Nephron (organoid): ENCODE results near the gene PYROXD2.
"Not testable (repeated sequence)": the region's sequence is repeated elsewhere in the genome, so short reads cannot be mapped to it uniquely, and the experiment has no call there.

Source experiments
- H3K27ac Mint-ChIP-seq, 3 experiments: 2 replicates each; pipeline ENCODE4 v1.8.0; 2020; ENCODE audit warnings: mixed read lengths in 3 of 3, mild to moderate bottlenecking in 2 of 3, moderate library complexity in 1 of 3
- H3K27me3 Mint-ChIP-seq: 2 replicates; pipeline ENCODE4 v1.8.0; 2021; ENCODE audit warnings: low read depth, mild to moderate bottlenecking, moderate library complexity, mixed read lengths
- H3K36me3 Mint-ChIP-seq: 2 replicates; pipeline ENCODE4 v1.8.0; 2020; ENCODE audit warnings: low read depth, mixed read lengths
- H3K4me1 Mint-ChIP-seq: 2 replicates; pipeline ENCODE4 v1.8.0; 2020; ENCODE audit warnings: mixed read lengths
- H3K4me3 Mint-ChIP-seq, 3 experiments: 2 replicates each; pipeline ENCODE4 v1.8.0; 2020; ENCODE audit warnings: mild to moderate bottlenecking in 3 of 3, mixed read lengths in 3 of 3, moderate library complexity in 2 of 3
- H3K9me3 Mint-ChIP-seq: 2 replicates; pipeline ENCODE4 v1.8.0; 2020; ENCODE audit warnings: mixed read lengths
- CTCF ChIP-seq, 3 experiments: fragments of 200-600 bp; sonication (generic); IDR thresholded peaks; one replicate each; pipeline ENCODE4 v1.5.0; 2021; ENCODE audit warnings: antibody characterized with exemption in 3 of 3; ENCODE audit not compliant: unreplicated experiment in 3 of 3

The PYROXD2 gene

GRCh38 chr10:98351831-98352402, 63.1 kb downstream of the PYROXD2 start:
- Mint-ChIP-seq H3K9me3 (peaks cover 8% of the 10 kb centered on the region), H3K27ac (no peak overlapping the region), H3K27me3 (peaks cover 65% of the 10 kb centered on the region), H3K4me1 (peaks cover 22% of the 10 kb centered on the region), H3K36me3 (no peaks in the 10 kb centered on the region), H3K4me3 (no peak overlapping the region)
- TF ChIP-seq CTCF (IDR thresholded peaks at IDR 0.05; ENCODE audit: unreplicated experiment in 3 of 3): no peak

GRCh38 chr10:98349508-98349922, 65.5 kb downstream of the PYROXD2 start:
- peaks cover 3% of the 10 kb centered on the region for H3K36me3 Mint-ChIP-seq
- H3K4me3 Mint-ChIP-seq: peak overlapping the region in 2 of 3 experiments; percentile 13 to 22
- peaks cover 53% of the 10 kb centered on the region for H3K27me3 Mint-ChIP-seq
- H3K9me3 Mint-ChIP-seq: peaks cover 11% of the 10 kb centered on the region
- peak overlapping the region; percentile 21 to 81 (median 55) for H3K27ac Mint-ChIP-seq
- TF ChIP-seq CTCF (IDR thresholded peaks at IDR 0.05; ENCODE audit: unreplicated experiment in 3 of 3): no peak
- H3K4me1 Mint-ChIP-seq: peaks cover 24% of the 10 kb centered on the region

- peaks cover 39% of the 10 kb centered on the region for H3K27me3 Mint-ChIP-seq
- no peak overlapping the region for H3K4me3 Mint-ChIP-seq
- no peak for TF ChIP-seq CTCF (IDR thresholded peaks at IDR 0.05; ENCODE audit: unreplicated experiment in 3 of 3)
- peaks cover 11% of the 10 kb centered on the region for H3K9me3 Mint-ChIP-seq
- peak overlapping the region in 1 of 3 experiments; percentile 34 for H3K27ac Mint-ChIP-seq
- peaks cover 34% of the 10 kb centered on the region for H3K4me1 Mint-ChIP-seq
- H3K36me3 Mint-ChIP-seq: peaks cover 3% of the 10 kb centered on the region
These were observed 68.1 kb downstream of the PYROXD2 start for GRCh38 chr10:98346847-98347246.

- H3K4me3 Mint-ChIP-seq: no peak overlapping the region
- H3K27ac Mint-ChIP-seq: peak overlapping the region in 2 of 3 experiments; percentile 30 to 49
- peaks cover 3% of the 10 kb centered on the region for H3K36me3 Mint-ChIP-seq
- peaks cover 36% of the 10 kb centered on the region for H3K4me1 Mint-ChIP-seq
- H3K9me3 Mint-ChIP-seq: peaks cover 11% of the 10 kb centered on the region
- TF ChIP-seq CTCF (IDR thresholded peaks at IDR 0.05; ENCODE audit: unreplicated experiment in 3 of 3): no peak
- peaks cover 39% of the 10 kb centered on the region for H3K27me3 Mint-ChIP-seq
These were observed 70.4 kb downstream of the PYROXD2 start for GRCh38 chr10:98344589-98345038.

- H3K27me3 Mint-ChIP-seq: peaks cover 37% of the 10 kb centered on the region
- not testable (repeated sequence) for H3K27ac Mint-ChIP-seq, H3K9me3 Mint-ChIP-seq, H3K4me3 Mint-ChIP-seq, H3K36me3 Mint-ChIP-seq
- peaks cover 40% of the 10 kb centered on the region for H3K4me1 Mint-ChIP-seq
These were observed 73.3 kb downstream of the PYROXD2 start for GRCh38 chr10:98341701-98342100.

GRCh38 chr10:98340940-98341310, 74.1 kb downstream of the PYROXD2 start:
- no peaks in the 10 kb centered on the region for H3K9me3 Mint-ChIP-seq
- peak overlapping the region in 1 of 3 experiments; percentile 3 for H3K27ac Mint-ChIP-seq
- TF ChIP-seq CTCF (IDR thresholded peaks at IDR 0.05; ENCODE audit: unreplicated experiment in 3 of 3): no peak
- H3K27me3 Mint-ChIP-seq: peaks cover 37% of the 10 kb centered on the region
- no peak overlapping the region for H3K4me3 Mint-ChIP-seq
- no peaks in the 10 kb centered on the region for H3K36me3 Mint-ChIP-seq
- peaks cover 40% of the 10 kb centered on the region for H3K4me1 Mint-ChIP-seq
